ENCODE data around the gene ITGB2. TPM values are rescaled to one million over a fixed set of nuclear protein-coding genes. Genes with fewer than 3 reads are reported as not detected.

The ITGB2 gene
- total RNA-seq, 1 experiment from 2014 or later = 1.5 TPM

DNA sequence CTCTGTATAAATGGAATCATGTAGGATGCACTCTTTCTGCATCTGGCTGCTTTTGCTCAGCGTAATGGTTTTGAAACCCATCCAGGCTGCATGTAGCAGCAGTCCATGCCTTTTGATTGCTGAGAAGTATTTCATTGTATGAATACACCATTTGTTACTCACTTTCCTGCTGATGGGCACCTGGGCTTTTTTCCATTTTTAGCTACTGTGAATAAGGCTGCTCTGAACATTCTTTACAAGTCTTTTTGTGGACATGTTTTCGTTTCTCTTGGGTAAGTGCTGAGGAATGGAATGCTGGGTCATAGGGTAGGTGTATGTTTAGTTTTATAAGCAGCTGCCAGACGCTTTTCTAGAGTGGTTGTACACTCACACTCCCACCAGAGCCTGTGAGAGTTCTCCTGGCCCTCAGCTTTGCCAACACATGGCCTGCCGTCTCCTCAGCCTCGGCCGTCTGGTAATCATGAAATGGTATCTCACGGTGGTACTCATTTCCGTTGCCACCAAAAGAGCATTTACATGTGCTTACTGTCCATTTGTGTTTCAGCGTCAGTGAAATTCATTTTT is 41.8 kb upstream of the ITGB2 start:
- no peaks in the 10 kb centered on the region for H3K9me2 ChIP-seq (ENCODE audit: insufficient read depth)
- ChIA-PET CTCF (no interaction called here), POLR2A (no interaction called here), RAD21 (ENCODE audit: low non-redundant PET in 1 of 2, low total read pairs in 2 of 2, uncharacterized antibody in 2 of 2, unreplicated experiment in 2 of 2) (no interaction called here)
- intact Hi-C loops (cut with micrococcal nuclease) = no loop called here
- no peaks in the 10 kb centered on the region for H3K4me1 ChIP-seq (ENCODE audit: control insufficient read depth in 1 of 2, insufficient read depth in 2 of 2, low read length in 2 of 2)
- H3K27ac ChIP-seq (ENCODE audit: low read depth, low read length) = no peak overlapping the region
- H3K4me3 ChIP-seq (replicated peaks in 1 of 2; ENCODE audit: low read depth in 1 of 2, low read length in 2 of 2) = no peak overlapping the region
- no peak overlapping the region for H3K9ac ChIP-seq (ENCODE audit: low read length)
- ATAC-seq = no peak
- TF ChIP-seq CEBPB (IDR thresholded peaks at IDR 0.05; ENCODE audit: low read depth) (no peak), YY1 (IDR thresholded peaks at IDR 0.05; ENCODE audit: extremely low read depth, insufficient replicate concordance, low read depth, low read length) (no peak)
- H2AFZ ChIP-seq (ENCODE audit: low read depth, low read length, poor library complexity, severe bottlenecking) = no peak overlapping the region
- BruUV-seq (replicated peaks) = no TSS peak
- H4K20me1 ChIP-seq (ENCODE audit: insufficient read depth) = no peaks in the 10 kb centered on the region
- peaks cover 14 to 41% of the 10 kb centered on the region in 2 experiments for H3K36me3 ChIP-seq (ENCODE audit: control insufficient read depth in 1 of 2, insufficient read depth in 2 of 2, low read length in 2 of 2)
- no peak overlapping the region for H3K4me2 ChIP-seq (ENCODE audit: low read length)
- no peak for DNase-seq (ENCODE audit: low read depth, low spot score)
- H3K79me2 ChIP-seq (ENCODE audit: insufficient read depth, low read length) = peaks cover 69% of the 10 kb centered on the region
- H3K9me3 ChIP-seq (ENCODE audit: control insufficient read depth in 1 of 2, insufficient read depth in 1 of 2, low read depth in 1 of 2, low read length in 2 of 2) = no peaks in the 10 kb centered on the region
- H3K27me3 ChIP-seq (ENCODE audit: insufficient read depth, low read length) = no peaks in the 10 kb centered on the region

DNA sequence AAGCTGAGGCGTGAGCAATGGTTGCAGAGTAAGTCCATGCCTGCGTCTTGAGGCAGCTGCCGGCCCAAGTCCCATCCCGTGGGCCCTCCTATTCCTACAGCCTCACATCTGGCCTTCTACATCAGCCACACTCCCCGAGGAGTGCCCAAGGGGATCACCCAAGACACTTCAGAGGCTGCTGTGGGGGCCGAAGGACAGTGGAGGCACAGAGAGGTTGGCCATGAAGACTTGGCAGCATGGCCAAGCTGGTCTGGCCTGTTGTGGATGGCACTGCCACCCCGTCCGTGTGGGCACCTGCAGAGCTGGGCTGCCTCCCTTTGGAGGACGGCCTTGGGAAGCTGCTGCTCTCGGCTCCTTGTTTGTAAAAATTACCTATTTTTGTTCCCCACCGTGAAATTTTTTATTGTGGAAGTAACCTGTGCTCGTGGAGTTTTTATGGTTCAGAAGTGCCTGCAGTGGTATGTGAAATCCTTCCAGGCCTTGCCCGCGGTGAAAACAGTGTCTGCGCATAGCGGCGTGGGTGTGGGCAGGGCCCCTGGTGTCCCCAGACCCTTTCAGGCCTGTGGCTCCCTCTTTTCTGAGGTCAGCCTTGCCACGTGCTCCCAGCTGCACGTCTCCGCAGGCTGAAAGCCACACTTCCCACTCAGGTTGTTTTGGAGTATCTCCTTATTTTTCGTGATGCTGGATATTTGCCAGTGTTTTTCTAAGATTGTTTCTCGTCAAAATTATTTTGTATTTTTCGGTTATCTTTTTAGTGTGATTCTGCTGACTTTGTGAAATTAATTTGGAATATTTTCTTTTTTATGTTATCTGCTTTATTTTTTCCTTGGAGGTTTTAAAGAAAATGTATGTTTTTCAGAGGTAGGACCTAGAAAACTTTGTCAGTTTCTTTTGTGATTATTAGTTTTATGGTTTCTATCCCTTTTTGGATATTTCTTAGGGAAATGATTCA is 39.7 kb upstream of the ITGB2 start:
- no peak overlapping the region for H3K9ac ChIP-seq (ENCODE audit: low read length)
- H3K4me1 ChIP-seq (ENCODE audit: control insufficient read depth in 1 of 2, insufficient read depth in 2 of 2, low read length in 2 of 2) = no peaks in the 10 kb centered on the region
- POLR2A ChIA-PET = no interaction called here
- ATAC-seq (no peak), DNase-seq (ENCODE audit: low read depth, low spot score) (no peak)
- RAD21 ChIA-PET (ENCODE audit: low non-redundant PET in 1 of 2, low total read pairs in 2 of 2, uncharacterized antibody in 2 of 2, unreplicated experiment in 2 of 2) = no interaction called here
- no peak overlapping the region for H3K4me2 ChIP-seq (ENCODE audit: low read length)
- no peak overlapping the region for H2AFZ ChIP-seq (ENCODE audit: low read depth, low read length, poor library complexity, severe bottlenecking)
- H3K4me3 ChIP-seq (replicated peaks in 1 of 2; ENCODE audit: low read depth in 1 of 2, low read length in 2 of 2) = no peak overlapping the region
- no TSS peak for BruUV-seq (replicated peaks)
- H3K79me2 ChIP-seq (ENCODE audit: insufficient read depth, low read length) = peaks cover 85% of the 10 kb centered on the region
- H3K9me2 ChIP-seq (ENCODE audit: insufficient read depth) = no peaks in the 10 kb centered on the region
- no peaks in the 10 kb centered on the region for H3K27me3 ChIP-seq (ENCODE audit: insufficient read depth, low read length)
- CTCF ChIA-PET = no interaction called here
- no peaks in the 10 kb centered on the region for H3K9me3 ChIP-seq (ENCODE audit: control insufficient read depth in 1 of 2, insufficient read depth in 1 of 2, low read depth in 1 of 2, low read length in 2 of 2)
- H3K36me3 ChIP-seq (ENCODE audit: control insufficient read depth in 1 of 2, insufficient read depth in 2 of 2, low read length in 2 of 2) = peaks cover 12 to 37% of the 10 kb centered on the region in 2 experiments
- TF ChIP-seq RAD21 (IDR thresholded peaks at IDR 0.05; ENCODE audit: low read depth) (no peak), ZFX (IDR thresholded peaks at IDR 0.05) (no peak), SIN3A (IDR thresholded peaks at IDR 0.05; ENCODE audit: low read depth) (no peak), EZH2 (IDR thresholded peaks at IDR 0.05) (no peak)
- TF ChIP-seq, protein P1, sequence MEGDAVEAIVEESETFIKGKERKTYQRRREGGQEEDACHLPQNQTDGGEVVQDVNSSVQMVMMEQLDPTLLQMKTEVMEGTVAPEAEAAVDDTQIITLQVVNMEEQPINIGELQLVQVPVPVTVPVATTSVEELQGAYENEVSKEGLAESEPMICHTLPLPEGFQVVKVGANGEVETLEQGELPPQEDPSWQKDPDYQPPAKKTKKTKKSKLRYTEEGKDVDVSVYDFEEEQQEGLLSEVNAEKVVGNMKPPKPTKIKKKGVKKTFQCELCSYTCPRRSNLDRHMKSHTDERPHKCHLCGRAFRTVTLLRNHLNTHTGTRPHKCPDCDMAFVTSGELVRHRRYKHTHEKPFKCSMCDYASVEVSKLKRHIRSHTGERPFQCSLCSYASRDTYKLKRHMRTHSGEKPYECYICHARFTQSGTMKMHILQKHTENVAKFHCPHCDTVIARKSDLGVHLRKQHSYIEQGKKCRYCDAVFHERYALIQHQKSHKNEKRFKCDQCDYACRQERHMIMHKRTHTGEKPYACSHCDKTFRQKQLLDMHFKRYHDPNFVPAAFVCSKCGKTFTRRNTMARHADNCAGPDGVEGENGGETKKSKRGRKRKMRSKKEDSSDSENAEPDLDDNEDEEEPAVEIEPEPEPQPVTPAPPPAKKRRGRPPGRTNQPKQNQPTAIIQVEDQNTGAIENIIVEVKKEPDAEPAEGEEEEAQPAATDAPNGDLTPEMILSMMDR (IDR thresholded peaks at IDR 0.05 in 2 of 3, conservative IDR thresholded peaks at IDR 0.05 in 1 of 3; ENCODE audit: borderline replicate concordance in 1 of 3, insufficient read depth in 1 of 3, low read depth in 2 of 3, low read length in 2 of 3) = no peak
- TF ChIP-seq, protein P2, sequence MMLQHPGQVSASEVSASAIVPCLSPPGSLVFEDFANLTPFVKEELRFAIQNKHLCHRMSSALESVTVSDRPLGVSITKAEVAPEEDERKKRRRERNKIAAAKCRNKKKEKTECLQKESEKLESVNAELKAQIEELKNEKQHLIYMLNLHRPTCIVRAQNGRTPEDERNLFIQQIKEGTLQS (IDR thresholded peaks at IDR 0.05) = no peak
- TF ChIP-seq, protein P3, sequence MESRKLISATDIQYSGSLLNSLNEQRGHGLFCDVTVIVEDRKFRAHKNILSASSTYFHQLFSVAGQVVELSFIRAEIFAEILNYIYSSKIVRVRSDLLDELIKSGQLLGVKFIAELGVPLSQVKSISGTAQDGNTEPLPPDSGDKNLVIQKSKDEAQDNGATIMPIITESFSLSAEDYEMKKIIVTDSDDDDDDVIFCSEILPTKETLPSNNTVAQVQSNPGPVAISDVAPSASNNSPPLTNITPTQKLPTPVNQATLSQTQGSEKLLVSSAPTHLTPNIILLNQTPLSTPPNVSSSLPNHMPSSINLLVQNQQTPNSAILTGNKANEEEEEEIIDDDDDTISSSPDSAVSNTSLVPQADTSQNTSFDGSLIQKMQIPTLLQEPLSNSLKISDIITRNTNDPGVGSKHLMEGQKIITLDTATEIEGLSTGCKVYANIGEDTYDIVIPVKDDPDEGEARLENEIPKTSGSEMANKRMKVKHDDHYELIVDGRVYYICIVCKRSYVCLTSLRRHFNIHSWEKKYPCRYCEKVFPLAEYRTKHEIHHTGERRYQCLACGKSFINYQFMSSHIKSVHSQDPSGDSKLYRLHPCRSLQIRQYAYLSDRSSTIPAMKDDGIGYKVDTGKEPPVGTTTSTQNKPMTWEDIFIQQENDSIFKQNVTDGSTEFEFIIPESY (IDR thresholded peaks at IDR 0.05; ENCODE audit: extremely low read depth, insufficient replicate concordance, low read length) = no peak
- H3K27ac ChIP-seq (ENCODE audit: low read depth, low read length) = no peak overlapping the region
- intact Hi-C loops (cut with micrococcal nuclease) = no loop called here
- H4K20me1 ChIP-seq (ENCODE audit: insufficient read depth) = no peaks in the 10 kb centered on the region
